Lower leg skin (tissue), 4 donors: Measurements from ENCODE around the gene PACS1. TPM values are rescaled to one million over a fixed set of nuclear protein-coding genes. Genes with fewer than 3 reads are reported as not detected.
"Not testable (repeated sequence)": the region's sequence is repeated elsewhere in the genome, so short reads cannot be mapped to it uniquely, and the experiment has no call there.

Source experiments
- DNase-seq, 2 donors: peaks; one replicate each; pipeline ENCODE4 v3.0.0-alpha.2; 2019; ENCODE audit warnings: low spot score in 2 of 2
- H3K4me3 ChIP-seq: fragments of 200-600 bp; sonication (generic); 2 replicates; pipeline ENCODE4 v1.5.1; 2017; ENCODE audit warnings: mild to moderate bottlenecking, low read depth; ENCODE audit not compliant: poor library complexity, severe bottlenecking
- CTCF ChIP-seq, 3 donors: fragments of 450-650 bp; IDR thresholded peaks; one replicate each; pipeline ENCODE4 v1.5.1; 2016; ENCODE audit warnings: antibody characterized with exemption in 3 of 3, mild to moderate bottlenecking in 3 of 3, moderate library complexity in 2 of 3
- POLR2A ChIP-seq, 2 donors: fragments of 450-650 bp; IDR thresholded peaks; one replicate each; pipeline ENCODE4 v1.6.1; 2016 to 2017; ENCODE audit warnings: antibody characterized with exemption in 2 of 2, mild to moderate bottlenecking in 1 of 2, moderate library complexity in 1 of 2
- WGBS, 2 donors: methylation state at CpG; one replicate each; pipeline ENCODE4 v1.1.5; 2018; 5-methylcytosine and 5-hydroxymethylcytosine counted together
- intact Hi-C: fragments of 100-400 bp; cut with DNase I; formaldehyde crosslinking; loops from one replicate; pipeline ENCODE4 v1.15.0; 2023; ENCODE audit warnings: low total_unique reads
- total RNA-seq, 4 donors: library from RNA; depleted of rRNA; stranded (reverse); fragments of >200 nt; gene quantifications; one replicate each; pipeline ENCODE4 v1.1.0, GENCODE V29; 2016

The PACS1 gene
- total RNA-seq, 4 donors from 2014 or later = 26.7 to 41.1 (median 32.4) TPM

DNA sequence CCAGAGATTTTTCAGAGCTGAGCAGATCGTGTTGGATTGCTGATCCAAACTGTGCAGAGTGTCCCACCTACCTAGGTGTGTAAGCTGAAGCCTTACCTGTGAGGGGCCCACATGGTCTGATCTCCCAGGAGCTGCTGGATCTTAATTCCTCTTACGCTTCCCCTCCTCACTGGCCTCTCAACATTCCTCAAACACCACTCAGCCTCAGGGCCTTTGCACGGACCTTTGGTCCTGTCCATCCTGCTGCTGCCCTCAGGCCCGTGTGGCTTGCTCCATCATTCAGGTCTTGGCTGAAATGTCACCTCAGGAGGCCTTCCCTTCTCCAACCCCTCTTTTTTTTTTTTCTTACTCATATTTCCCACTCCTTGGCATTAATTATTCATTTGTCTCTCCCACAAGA is 177.2 kb downstream of the PACS1 start:
- 86 to 88% methylated on average over 4 of the region's 4 CpGs for WGBS, 2 donors
- TF ChIP-seq CTCF (IDR thresholded peaks at IDR 0.05) (no peak), POLR2A (IDR thresholded peaks at IDR 0.05) (no peak)
- H3K4me3 ChIP-seq = no peak overlapping the region
- DNase-seq = no peak
- intact Hi-C loops = no loop called here

- WGBS, 2 donors = 86 to 90% methylated on average over 3 of the region's 3 CpGs
Observed at GRCh38 chr11:66247801-66248200, 177.7 kb downstream of the PACS1 start.

GRCh38 chr11:66248903-66249302 is 178.8 kb downstream of the PACS1 start:
- intact Hi-C loops = no loop called here
- TF ChIP-seq POLR2A (IDR thresholded peaks at IDR 0.05) = no peak
- no peak overlapping the region for H3K4me3 ChIP-seq
- WGBS, 2 donors = 88 to 93% methylated on average over 6 of the region's 6 CpGs
- DNase-seq = no peak

More at GRCh38 chr11:66247801-66248200, 177.7 kb downstream of the PACS1 start:
- TF ChIP-seq POLR2A (IDR thresholded peaks at IDR 0.05) (no peak), CTCF (IDR thresholded peaks at IDR 0.05) (no peak)
- intact Hi-C loops = no loop called here
- DNase-seq = no peak
- H3K4me3 ChIP-seq = no peak overlapping the region

DNA sequence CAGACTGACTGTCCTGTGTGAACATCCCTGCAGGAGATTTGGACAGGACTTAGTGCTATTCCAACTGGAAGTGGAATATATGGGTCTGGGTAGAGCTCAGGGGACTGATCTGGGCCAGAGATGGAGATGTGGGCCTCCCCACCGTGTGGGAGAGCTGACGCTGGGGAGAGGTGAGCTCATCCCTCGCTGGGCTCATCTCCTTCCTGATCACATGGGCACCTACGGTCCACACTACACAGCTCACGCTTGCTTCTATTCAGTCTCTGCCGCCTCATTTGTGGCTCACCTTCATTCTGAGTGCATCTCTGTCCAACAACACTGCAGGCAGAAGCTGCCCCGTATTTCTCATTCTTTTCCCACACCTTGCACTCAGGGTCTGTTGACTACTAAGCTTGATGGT is 181.7 kb downstream of the PACS1 start:
- H3K4me3 ChIP-seq = no peak overlapping the region
- WGBS, 2 donors = 65 to 72% methylated on average over 7 of the region's 7 CpGs
- intact Hi-C loops = no loop called here
- no peak for DNase-seq
- no peak for TF ChIP-seq CTCF (IDR thresholded peaks at IDR 0.05)
- TF ChIP-seq POLR2A (IDR thresholded peaks at IDR 0.05) = no peak

- H3K4me3 ChIP-seq, DNase-seq, intact Hi-C loops: not testable (repeated sequence)
- 59 to 67% methylated on average over 6 of the region's 6 CpGs for WGBS, 2 donors
Observed at GRCh38 chr11:66253081-66253480, 183.0 kb downstream of the PACS1 start.

DNA sequence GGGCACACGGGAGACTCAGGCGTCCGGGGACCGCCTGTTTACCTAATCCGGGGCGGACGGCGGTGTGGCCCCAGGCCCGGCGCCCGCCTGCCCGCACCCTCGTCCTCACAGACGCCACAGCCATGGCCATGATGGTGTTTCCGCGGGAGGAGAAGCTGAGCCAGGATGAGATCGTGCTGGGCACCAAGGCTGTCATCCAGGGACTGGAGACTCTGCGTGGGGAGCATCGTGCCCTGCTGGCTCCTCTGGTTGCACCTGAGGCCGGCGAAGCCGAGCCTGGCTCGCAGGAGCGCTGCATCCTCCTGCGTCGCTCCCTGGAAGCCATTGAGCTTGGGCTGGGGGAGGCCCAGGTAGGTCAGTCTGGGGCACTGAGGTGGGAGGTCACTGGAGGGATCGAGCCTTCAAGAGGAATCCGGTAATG is 188.4 kb downstream of the PACS1 start:
- peak overlapping the region; percentile 76 for H3K4me3 ChIP-seq
- intact Hi-C loops = no loop called here
- 5 to 6% methylated on average over 14 to 27 of the region's 28 CpGs for WGBS, 2 donors
- no peak for DNase-seq
- TF ChIP-seq CTCF (IDR thresholded peaks at IDR 0.05) = no peak
- no peak for TF ChIP-seq POLR2A (IDR thresholded peaks at IDR 0.05)

GRCh38 chr11:66259225-66259624 is 189.2 kb downstream of the PACS1 start:
- TF ChIP-seq POLR2A (IDR thresholded peaks at IDR 0.05) (no peak), CTCF (IDR thresholded peaks at IDR 0.05) (no peak)
- intact Hi-C loops = no loop called here
- DNase-seq = no peak
- 97 to 98% methylated on average over 2 of the region's 2 CpGs for WGBS, 2 donors
- H3K4me3 ChIP-seq = no peak overlapping the region
